PC-9 (cell line): ENCODE data around the gene SMURF1.

Source experiments
- CTCF ChIP-seq: fragments of 200-600 bp; sonication (generic); conservative IDR thresholded peaks from 2 replicates; pipeline ENCODE4 v1.6.1; 2017; ENCODE audit warnings: mixed run types, antibody characterized with exemption, mild to moderate bottlenecking, moderate library complexity
- EZH2 ChIP-seq: fragments of 200-600 bp; sonication (generic); IDR thresholded peaks from 2 replicates; pipeline ENCODE4 v1.8.0; 2017; ENCODE audit warnings: antibody characterized with exemption, low read depth

- TF ChIP-seq CTCF (no peak), EZH2 (no peak)
Measured at GRCh38 chr7:99116144-99116543, 27.8 kb downstream of the SMURF1 start.
